Thoracic aorta (tissue), 2 donors: ENCODE data around the gene TMEM219. TPM values are rescaled to one million over a fixed set of nuclear protein-coding genes. Genes with fewer than 3 reads are reported as not detected.

Experiments used
- ATAC-seq: fragments of 150-250 bp; one replicate; pipeline ENCODE4 v1.8.0; 2017; ENCODE audit warnings: low read depth; ENCODE audit not compliant: insufficient number of reproducible peaks, low FRiP score
- DNase-seq: peaks from one replicate; pipeline ENCODE4 v3.0.0-alpha.2; 2020; ENCODE audit warnings: low spot score
- H3K27ac ChIP-seq, 2 donors: fragments of 200-600 bp; sonication (generic); 1 replicate in 1 of 2; 2 replicates in 1 of 2; pipeline ENCODE4 v1.5.1; 2016; ENCODE audit warnings: mild to moderate bottlenecking in 2 of 2, moderate library complexity in 2 of 2
- H3K27me3 ChIP-seq: fragments of 200-600 bp; sonication (generic); replicated peaks from 2 replicates; pipeline ENCODE4 v1.6.0; 2016; ENCODE audit warnings: mild to moderate bottlenecking; ENCODE audit not compliant: insufficient read depth
- H3K36me3 ChIP-seq: fragments of 200-600 bp; sonication (generic); one replicate; pipeline ENCODE4 v1.5.1; 2016
- H3K4me1 ChIP-seq, 2 donors: fragments of 200-600 bp; sonication (generic); 1 replicate in 1 of 2; 2 replicates in 1 of 2; pipeline versions ENCODE4 v1.5.1 to v1.6.0; 2016; ENCODE audit warnings: low read depth in 2 of 2, mild to moderate bottlenecking in 1 of 2; ENCODE audit not compliant: control insufficient read depth in 1 of 2
- H3K4me3 ChIP-seq: fragments of 200-600 bp; sonication (generic); 2 replicates; pipeline ENCODE4 v1.5.1; 2016; ENCODE audit warnings: mild to moderate bottlenecking
- H3K9me3 ChIP-seq: fragments of 200-600 bp; sonication (generic); 2 replicates; pipeline ENCODE4 v1.5.1; 2016
- CTCF ChIP-seq: fragments of 200-600 bp; sonication (generic); IDR thresholded peaks from one replicate; pipeline ENCODE4 v1.5.1; 2019; ENCODE audit warnings: antibody characterized with exemption
- total RNA-seq, 2 donors: library from RNA; depleted of rRNA; stranded (reverse); fragments of >200 nt; gene quantifications; one replicate each; pipeline versions ENCODE4 v1.1.0 to v1.2.3, GENCODE V29; 2016

TMEM219 gene
- total RNA-seq, 2 donors from 2014 or later = 79.7 to 161 TPM

GRCh38 chr16:29977063-29977825 lies 15.4 kb downstream of the TMEM219 start:
- peaks cover 36% of the 10 kb centered on the region for H3K36me3 ChIP-seq
- no peak for TF ChIP-seq CTCF
- no peak for DNase-seq
- no peaks in the 10 kb centered on the region for H3K9me3 ChIP-seq
- H3K4me3 ChIP-seq = peak overlapping the region; percentile 98
- H3K27me3 ChIP-seq = no peaks in the 10 kb centered on the region
- ATAC-seq = no peak
- no peak overlapping the region for H3K27ac ChIP-seq
- peaks cover 20 to 39% of the 10 kb centered on the region in 2 donors for H3K4me1 ChIP-seq

- H3K36me3 ChIP-seq = peaks cover 45% of the 10 kb centered on the region
- H3K4me3 ChIP-seq = no peak overlapping the region
- no peak overlapping the region for H3K27ac ChIP-seq
- no peak for TF ChIP-seq CTCF
- H3K4me1 ChIP-seq = peaks cover 20 to 38% of the 10 kb centered on the region in 2 donors
- H3K27me3 ChIP-seq = no peaks in the 10 kb centered on the region
- no peaks in the 10 kb centered on the region for H3K9me3 ChIP-seq
- DNase-seq (no peak), ATAC-seq (no peak)
These were observed 16.2 kb downstream of the TMEM219 start for GRCh38 chr16:29978081-29978480.

GRCh38 chr16:29978564-29979270 lies 16.8 kb downstream of the TMEM219 start:
- Histone ChIP-seq H3K36me3 (peaks cover 51% of the 10 kb centered on the region), H3K4me1 (peaks cover 20 to 36% of the 10 kb centered on the region in 2 donors), H3K27ac (no peak overlapping the region), H3K4me3 (no peak overlapping the region), H3K27me3 (no peaks in the 10 kb centered on the region), H3K9me3 (no peaks in the 10 kb centered on the region)
- no peak for TF ChIP-seq CTCF
- DNase-seq (no peak), ATAC-seq (no peak)

GRCh38 chr16:29982560-29983419 lies 20.9 kb downstream of the TMEM219 start:
- H3K36me3 ChIP-seq = peaks cover 92% of the 10 kb centered on the region
- no peak overlapping the region for H3K4me3 ChIP-seq
- no peak for TF ChIP-seq CTCF
- DNase-seq (no peak), ATAC-seq (no peak)
- H3K9me3 ChIP-seq = no peaks in the 10 kb centered on the region
- no peaks in the 10 kb centered on the region for H3K4me1 ChIP-seq
- H3K27ac ChIP-seq = no peak overlapping the region
- no peaks in the 10 kb centered on the region for H3K27me3 ChIP-seq
